K562 (cell line): ENCODE measurements around the gene ZC3H6. TPM values are rescaled to one million over a fixed set of nuclear protein-coding genes. Genes with fewer than 3 reads are reported as not detected.

Source experiments
- ATAC-seq: fragments of 200-7000 bp; cut with Tn5 transposase; 3 replicates; pipeline ENCODE4 v1.9.1; 2020; ENCODE audit warnings: moderate library complexity
- Bru-seq: library from RNA; stranded (reverse); fragments of 400-500 nt; gene quantifications from one replicate; lab custom pipeline; 2021; lab: Mats Ljungman, UMichigan
- BruChase-seq, 2 experiments: library from RNA; stranded (reverse); fragments of 400-500 nt; gene quantifications; one replicate each; lab custom pipeline; 2021; lab: Mats Ljungman, UMichigan
- BruUV-seq: library from RNA; stranded (reverse); fragments of 400-500 nt; replicated peaks from 2 replicates; lab custom pipeline; 2021; lab: Mats Ljungman, UMichigan
- CTCF ChIA-PET: fragments of 300-600 bp; formaldehyde crosslinking; extraction: SDS; loops from one replicate; lab custom pipeline; 2021; ENCODE audit warnings: low intra/inter-chr PET ratio; lab: Yijun Ruan, JAX
- POLR2A ChIA-PET: fragments of 300-600, 350-650 bp; sonication (Branson Sonifier 250); formaldehyde crosslinking; extraction: SDS; loops from one replicate; lab custom pipeline; 2021; ENCODE audit warnings: antibody characterized with exemption, inconsistent platforms; lab: Yijun Ruan, JAX
- DNase-seq, 4 experiments: peaks; one replicate each; pipeline versions ENCODE4 v3.0.0 to v3.0.0-alpha.2; 2011 to 2018; ENCODE audit warnings: low spot score in 3 of 4, mixed read lengths in 3 of 4; ENCODE audit errors: extremely low read depth in 1 of 4
- FAIRE-seq: peaks from 2 replicates; lab custom pipeline; 2011; peaks lifted over from hg19 to GRCh38; lab: Jason Lieb, UNC
- H2AFZ ChIP-seq: 2 replicates; pipeline ENCODE4 v1.6.0; 2011; ENCODE audit warnings: low read depth, low read length, control low read depth, inconsistent platforms
- H3K27ac ChIP-seq: fragments of 200-600 bp; 3 replicates; pipeline ENCODE4 v1.8.0; 2011; ENCODE audit warnings: low read depth, mild to moderate bottlenecking, control low read depth, inconsistent platforms, low read length, moderate library complexity, mixed read lengths; ENCODE audit errors: extremely low read depth
- H3K27me3 ChIP-seq, 2 experiments: fragments of 300-600 bp in 1 of 2; 2 replicates in 1 of 2; 3 replicates in 1 of 2; pipeline versions ENCODE4 v1.6.0 to v1.8.0; 2011; ENCODE audit warnings: inconsistent platforms in 2 of 2, low read length in 2 of 2, mild to moderate bottlenecking in 1 of 2, mixed read lengths in 1 of 2, moderate library complexity in 1 of 2; ENCODE audit not compliant: control insufficient read depth in 2 of 2, insufficient read depth in 2 of 2
- H3K36me3 ChIP-seq: fragments of 300-600 bp; 3 replicates; pipeline ENCODE4 v1.8.0; 2011; ENCODE audit warnings: mild to moderate bottlenecking, low read length, inconsistent platforms; ENCODE audit not compliant: control insufficient read depth, insufficient read depth
- H3K4me1 ChIP-seq, 2 experiments: fragments of 200-600 bp in 1 of 2; replicated peaks in 1 of 2; 2 replicates in 1 of 2; 3 replicates in 1 of 2; pipeline versions ENCODE4 v1.5.1 to v1.8.0; 2011; ENCODE audit warnings: inconsistent platforms in 2 of 2, low read length in 2 of 2, mild to moderate bottlenecking in 1 of 2, mixed read lengths in 1 of 2, moderate library complexity in 1 of 2; ENCODE audit not compliant: control insufficient read depth in 2 of 2, insufficient read depth in 2 of 2
- H3K4me2 ChIP-seq: 2 replicates; pipeline ENCODE4 v1.6.1; 2011; ENCODE audit warnings: low read length, control low read depth, inconsistent platforms, mixed read lengths; ENCODE audit not compliant: insufficient read depth
- H3K4me3 ChIP-seq: fragments of 200-600 bp; sonication (generic), shearing (Covaris generic); 2 replicates; pipeline ENCODE4 v1.5.1; 2016; ENCODE audit warnings: control low read depth, inconsistent platforms
- H3K79me2 ChIP-seq: fragments of 200-600 bp; 3 replicates; pipeline ENCODE4 v1.8.0; 2011; ENCODE audit warnings: low read length, inconsistent platforms; ENCODE audit not compliant: control insufficient read depth, insufficient read depth
- H3K9ac ChIP-seq, 2 experiments: 2 replicates each; pipeline versions ENCODE4 v1.6.0 to v1.6.1; 2011; ENCODE audit warnings: low read depth in 2 of 2, low read length in 2 of 2, control low read depth in 1 of 2, inconsistent platforms in 1 of 2, mild to moderate bottlenecking in 1 of 2, mixed read lengths in 1 of 2; ENCODE audit not compliant: insufficient read depth in 1 of 2
- H3K9me1 ChIP-seq: one replicate; pipeline ENCODE4 v1.6.0; 2011; ENCODE audit warnings: inconsistent platforms, mild to moderate bottlenecking, low read length, moderate library complexity; ENCODE audit not compliant: control insufficient read depth, insufficient read depth
- H3K9me3 ChIP-seq: replicated peaks from 2 replicates; pipeline ENCODE4 v1.5.1; 2011; ENCODE audit warnings: low read depth, low read length, inconsistent platforms; ENCODE audit not compliant: control insufficient read depth, insufficient read depth
- H4K20me1 ChIP-seq: replicated peaks from 2 replicates; pipeline ENCODE4 v1.6.1; 2011; ENCODE audit warnings: low read length, inconsistent platforms, mixed read lengths; ENCODE audit not compliant: control insufficient read depth, insufficient read depth
- ADNP ChIP-seq: fragments of 200-800 bp; sonication (Bioruptor generic); IDR thresholded peaks from 2 replicates; pipeline ENCODE4 v1.6.1; 2016; ENCODE audit warnings: missing genetic modification characterization, missing compliant biosample characterization
- CREB3L1 ChIP-seq: fragments of 450-650 bp; IDR thresholded peaks from 2 replicates; pipeline ENCODE4 v1.6.1; 2014; ENCODE audit warnings: low read depth, mild to moderate bottlenecking, moderate library complexity, borderline replicate concordance
- HDAC8 ChIP-seq: fragments of 450-650 bp; IDR thresholded peaks from 2 replicates; pipeline ENCODE4 v1.6.1; 2016; ENCODE audit warnings: mild to moderate bottlenecking, missing genetic modification characterization, moderate library complexity, missing compliant biosample characterization
- MAFF ChIP-seq: IDR thresholded peaks from 2 replicates; pipeline ENCODE4 v1.6.1; 2012; ENCODE audit warnings: low read length, improper control_type of control experiment
- MYC ChIP-seq, 2 experiments: fragments of 250-450 bp in 1 of 2; sonication (Bioruptor Pico) in 1 of 2; IDR thresholded peaks; 2 replicates each; pipeline versions ENCODE4 v1.5.1 to v1.6.1; 2012 to 2021; ENCODE audit warnings: low read depth in 2 of 2, borderline replicate concordance in 1 of 2, improper control_type of control experiment in 1 of 2, low read length in 1 of 2, mild to moderate bottlenecking in 1 of 2, moderate library complexity in 1 of 2
- PKNOX1 ChIP-seq: fragments of 450-650 bp; IDR thresholded peaks from 2 replicates; pipeline ENCODE4 v1.6.1; 2016
- PURB ChIP-seq: sonication (generic); formaldehyde crosslinking; IDR thresholded peaks from 2 replicates; pipeline ENCODE4 v1.9.0; 2021; ENCODE audit warnings: low read depth, mild to moderate bottlenecking, missing genetic modification reagents
- SAFB ChIP-seq: fragments of 200-400 bp; formaldehyde crosslinking; IDR thresholded peaks from 2 replicates; pipeline ENCODE4 v1.6.1; 2017; ENCODE audit warnings: low read depth, low read length, borderline replicate concordance
- TAL1 ChIP-seq: fragments of 450-650 bp; IDR thresholded peaks from 2 replicates; pipeline ENCODE4 v1.6.1; 2016; ENCODE audit warnings: mild to moderate bottlenecking
- THAP7 ChIP-seq: fragments of 250-450 bp; sonication (Bioruptor Pico); IDR thresholded peaks from 2 replicates; pipeline ENCODE4 v1.5.0; 2021
- U2AF1 ChIP-seq: fragments of 200-400 bp; formaldehyde crosslinking; optimal IDR thresholded peaks from 2 replicates; pipeline ENCODE3; 2017; ENCODE audit warnings: mild to moderate bottlenecking, low read depth, low read length, moderate library complexity
- ZNF75A ChIP-seq: fragments of 450-650 bp; formaldehyde crosslinking; IDR thresholded peaks from 2 replicates; pipeline ENCODE4 v1.4.0; 2020; ENCODE audit warnings: mild to moderate bottlenecking
- WGBS: fragments of 100-300 bp; shearing (Covaris generic); methylation state at CpG from one replicate; pipeline ENCODE4 v1.1.6; 2016; ENCODE audit warnings: low coverage, mixed read lengths; ENCODE audit not compliant: insufficient coverage; ENCODE audit errors: missing lambda C conversion rate; 5-methylcytosine and 5-hydroxymethylcytosine counted together
- in situ Hi-C: fragments of 300-500 bp; cut with MboI; formaldehyde crosslinking; loops from 4 replicates; pipeline ENCODE4 v1.15.0; 2018; ENCODE audit warnings: inconsistent platforms, mixed read lengths
- intact Hi-C: fragments of 100-400 bp; cut with micrococcal nuclease; formaldehyde crosslinking; loops from 2 replicates; pipeline ENCODE4 v1.14.2; 2022
- long read RNA-seq, 3 experiments: library from polyadenylated mRNA in 2 of 3; library from RNA in 1 of 3; unstranded in 2 of 3; stranded (forward) in 1 of 3; transcript quantifications; one replicate each; pipeline ENCODE4 v2.0.0, GENCODE V29; 2019 to 2022
- polyA minus RNA-seq, 3 experiments: library from RNA; depleted of rRNA, polyadenylated mRNA; stranded (reverse); fragments of >200 nt; gene quantifications; 2 replicates each; pipeline ENCODE4 v1.2.3, GENCODE V29; 2011
- polyA plus RNA-seq, 8 experiments: library from polyadenylated mRNA; depleted of rRNA in 4 of 8; stranded (reverse) in 5 of 8; unstranded in 3 of 8; fragments of >200 nt; fragmentation: Nextera tagmentation in 2 of 8; fragmentation: Illumina TruSeq in 1 of 8; extraction: Ambion mirVana in 2 of 8; extraction: Trizol in 1 of 8; gene quantifications; 2 replicates each; pipeline versions ENCODE4 v1.2.1 to v1.2.3, GENCODE V29; 2011 to 2014; ENCODE audit warnings: inconsistent platforms in 1 of 8, missing spikeins in 1 of 8
- total RNA-seq, 7 experiments: library from RNA; depleted of rRNA in 6 of 7; stranded (reverse); fragments of >200 nt in 6 of 7; fragmentation: Illumina TruSeq in 2 of 7; extraction: Trizol in 2 of 7; gene quantifications; 2 replicates each; pipeline versions ENCODE4 v1.2.1 to v1.2.3, GENCODE V29; 2011 to 2021; ENCODE audit warnings: low replicate concordance in 1 of 7

The ZC3H6 gene
- 2.2 and 7.9 TPM in 2 replicates for total RNA-seq (2011; cell fraction: chromatin; rRNA removed; ENCODE audit: low replicate concordance)
- total RNA-seq (2011; cell fraction: nucleolus; rRNA removed), result 1.0 and 1.4 TPM in 2 replicates
- 3.1 and 3.6 TPM in 2 replicates for total RNA-seq (2011; cell fraction: nucleoplasm; rRNA removed)
- total RNA-seq (2014; rRNA removed), result 1.3 and 1.6 TPM in 2 replicates
- 1.9 and 4.2 TPM in 2 replicates for total RNA-seq (2014; rRNA removed; fragmentation: Illumina TruSeq; extraction: Trizol)
- 1.5 and 1.9 TPM in 2 replicates for total RNA-seq (2015; rRNA removed; fragmentation: Illumina TruSeq; extraction: Trizol)
- total RNA-seq (2021), result 1.9 and 2.6 TPM in 2 replicates
- 1.5 and 2.5 TPM in 2 replicates for polyA plus RNA-seq (2011; rRNA removed)
- 0.37 and 1.2 TPM in 2 replicates for polyA plus RNA-seq (2011; cell fraction: cytosol; rRNA removed)
- 2.2 and 3.8 TPM in 2 replicates for polyA plus RNA-seq (2011; cell fraction: nucleus; rRNA removed)
- 1.8 and 2.0 TPM in 2 replicates for polyA plus RNA-seq (2012)
- 1.2 and 2.1 TPM in 2 replicates for polyA plus RNA-seq (2014; fragmentation: Illumina TruSeq; extraction: Trizol)
- polyA plus RNA-seq (2014; fragmentation: Nextera tagmentation; extraction: Ambion mirVana), result under 1 TPM; 0.45 to 0.53 TPM
- polyA plus RNA-seq (2014; rRNA removed), result 1.7 and 2.5 TPM in 2 replicates
- 1.6 and 4.5 TPM in 2 replicates for polyA minus RNA-seq (2011; rRNA and poly(A)+ RNA removed)
- polyA minus RNA-seq (2011; cell fraction: cytosol; rRNA and poly(A)+ RNA removed), result 0.76 and 2.0 TPM in 2 replicates
- polyA minus RNA-seq (2011; cell fraction: nucleus; rRNA and poly(A)+ RNA removed), result 1.1 and 3.6 TPM in 2 replicates
- Bru-seq, nascent RNA, result percentile 54 among the genes with signal in this experiment
- BruChase-seq, experiment 1, labeled RNA remaining after a 2-hour chase, result percentile 67 among the genes with signal in this experiment
- BruChase-seq, experiment 2, labeled RNA remaining after a 6-hour chase, result percentile 73 among the genes with signal in this experiment
- long read RNA-seq, experiment 1, partial matches to known transcripts, result 2 of 2 reads
- long read RNA-seq, experiment 1, other reads (novel, unspliced or antisense), result 0 of 2 reads
- long read RNA-seq, experiment 2, partial matches to known transcripts, result 0 of 2 reads
- long read RNA-seq, experiment 2, other reads (novel, unspliced or antisense), result 2 of 2 reads
- long read RNA-seq, experiment 3, partial matches to known transcripts, result 1 of 1 reads
- long read RNA-seq, experiment 3, other reads (novel, unspliced or antisense), result 0 of 1 reads

- no peaks in the 10 kb centered on the region for H3K9me1 ChIP-seq
- peak within 1 kb of the TSS; percentile 65 for H3K4me3 ChIP-seq
- peak within 1 kb of the TSS; percentile 74 for H2AFZ ChIP-seq
- H4K20me1 ChIP-seq, result no peaks in the 10 kb centered on the region
- peak within 1 kb of the TSS; percentile 98 to 99 for H3K9ac ChIP-seq
- no peaks in the 10 kb centered on the region for H3K36me3 ChIP-seq
- in situ Hi-C loops, result no loop called here
- no TSS peak for BruUV-seq
- peak; percentile 70 for FAIRE-seq
- peaks cover 20% of the 10 kb centered on the region; the same call in 2 of the 3 replicates for H3K79me2 ChIP-seq
- peaks cover 9 to 16% of the 10 kb centered on the region in 2 experiments for H3K4me1 ChIP-seq
- H3K27ac ChIP-seq, result peak within 1 kb of the TSS; percentile 97
- ChIA-PET CTCF (no interaction called here), POLR2A (interaction anchor here (1.1 kb wide), 1 partner anchor 10 kb away, joined by 3 read pairs; no protein-coding TSS in a partner anchor)
- H3K27me3 ChIP-seq, result no peaks in the 10 kb centered on the region
- ATAC-seq, result peak; percentile 86
- intact Hi-C loops, result loop anchor here (5.0 kb wide), 1 partner anchor 307 kb away; the partner anchor contains the start of gene CHCHD5
- DNase-seq, result peak; percentile 96 to 98 (median 97)
- peak within 1 kb of the TSS; percentile 80 for H3K4me2 ChIP-seq
- 0 out of 2 replicates have a peak, but pooled peaks cover 4% of the 10 kb centered on the region for H3K9me3 ChIP-seq
- 1% methylated on average over 60 of the region's 60 CpGs for WGBS
- no peak for TF ChIP-seq PURB (CRISPR knock-in tag)
- peak; percentile 98 for TF ChIP-seq U2AF1
- peak; percentile 99 for TF ChIP-seq SAFB
- peak; percentile 100 for TF ChIP-seq PKNOX1
- TF ChIP-seq ADNP, result no peak
- peak; percentile 39; the same call in 1 of the 2 replicates for TF ChIP-seq HDAC8 (tag)
- peak; percentile 92 for TF ChIP-seq MYC (IDR thresholded peaks at IDR 0.05; ENCODE audit: low read depth, low read length)
- TF ChIP-seq MYC (CRISPR knock-in tag; IDR thresholded peaks at IDR 0.05; ENCODE audit: borderline replicate concordance, low read depth), result peak; percentile 94
- TF ChIP-seq MAFF, result no peak
- TF ChIP-seq CREB3L1, result peak; percentile 73; the same call in 1 of the 2 replicates
- TF ChIP-seq TAL1, result no peak
- peak; percentile 76; the same call in 1 of the 2 replicates for TF ChIP-seq THAP7 (CRISPR knock-in tag)
- no peak; the same call in 1 of the 2 replicates for TF ChIP-seq ZNF75A
These were observed at the start of gene ZC3H6 for GRCh38 chr2:112275311-112275886. TSS of gene ZC3H6 (plus strand) at chr2:112275597. CDS start at chr2:112275995, 398 bp downstream.
